HTR-8/SVneo (cell line): ENCODE measurements around the gene NNAT.
A peak's percentile ranks its signal among the peaks of the same experiment; 100 is the strongest.

ENCODE experiments used
- DNase-seq: peaks from one replicate; pipeline ENCODE4 v3.0.0; 2011; ENCODE audit warnings: low spot score, mixed read lengths; ENCODE audit not compliant: insufficient read length
- FAIRE-seq: peaks from 2 replicates; lab custom pipeline; 2011; peaks lifted over from hg19 to GRCh38; lab: Jason Lieb, UNC

NNAT gene

DNA sequence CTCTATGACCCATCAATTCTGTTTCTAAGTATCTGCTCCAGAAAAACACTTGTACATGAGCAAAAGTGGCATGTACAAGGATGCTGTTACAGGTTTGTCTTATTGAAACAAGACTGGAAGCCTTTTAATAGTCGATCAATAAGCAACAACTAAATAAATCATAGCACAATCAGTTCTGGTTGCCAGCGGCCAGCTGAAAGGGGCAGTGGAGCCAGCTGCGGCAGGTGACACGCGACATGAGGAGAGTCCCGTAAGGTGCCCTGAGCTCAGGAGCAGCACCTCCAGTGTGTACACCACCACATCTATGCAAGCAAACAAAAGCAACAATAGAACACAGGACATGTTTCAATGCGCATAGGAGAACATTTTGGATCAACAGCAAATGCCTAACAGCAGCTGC, 20.7 kb upstream of the NNAT start:
- peak; percentile 80 for FAIRE-seq
- DNase-seq = no peak

DNA sequence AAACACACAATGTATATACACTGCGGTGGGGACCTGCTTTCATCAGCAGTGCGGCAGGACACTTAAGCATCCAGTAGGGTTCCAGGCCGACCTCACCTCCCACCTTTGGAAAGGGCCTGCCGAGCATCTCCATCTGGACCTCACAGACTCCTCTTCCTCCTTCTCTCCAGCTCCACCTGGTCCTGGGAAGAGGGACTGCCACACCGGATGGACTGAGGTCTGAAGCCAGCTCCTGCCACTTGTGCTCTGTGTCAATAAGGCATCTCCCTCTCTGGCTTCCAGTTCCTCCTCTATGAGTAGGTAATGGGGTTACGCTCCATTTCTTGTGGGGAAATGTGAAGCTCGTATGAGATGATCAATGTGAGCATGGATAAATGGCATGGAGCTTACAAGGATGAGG, 19.1 kb upstream of the NNAT start:
- no peak for FAIRE-seq
- no peak for DNase-seq

DNA sequence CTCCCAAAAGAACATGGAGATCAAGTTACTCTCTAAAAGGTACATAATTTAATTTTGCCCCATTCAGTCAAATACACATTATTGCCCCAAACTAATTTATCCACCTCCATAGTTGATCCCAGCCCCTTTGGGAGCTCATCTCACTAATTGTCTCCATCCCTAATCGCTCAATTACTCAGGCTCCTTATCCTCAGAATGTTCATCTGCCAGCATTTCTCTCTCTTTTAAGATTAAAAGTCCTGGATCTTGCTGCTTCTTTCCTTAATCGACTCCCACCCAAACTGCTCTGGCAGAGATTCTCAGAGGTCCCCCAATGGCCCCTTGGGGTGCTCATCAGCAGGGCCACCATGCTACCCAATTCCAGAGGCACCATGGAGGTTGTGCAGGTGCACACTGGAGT, 18.4 kb upstream of the NNAT start:
- DNase-seq = no peak
- no peak for FAIRE-seq

DNA sequence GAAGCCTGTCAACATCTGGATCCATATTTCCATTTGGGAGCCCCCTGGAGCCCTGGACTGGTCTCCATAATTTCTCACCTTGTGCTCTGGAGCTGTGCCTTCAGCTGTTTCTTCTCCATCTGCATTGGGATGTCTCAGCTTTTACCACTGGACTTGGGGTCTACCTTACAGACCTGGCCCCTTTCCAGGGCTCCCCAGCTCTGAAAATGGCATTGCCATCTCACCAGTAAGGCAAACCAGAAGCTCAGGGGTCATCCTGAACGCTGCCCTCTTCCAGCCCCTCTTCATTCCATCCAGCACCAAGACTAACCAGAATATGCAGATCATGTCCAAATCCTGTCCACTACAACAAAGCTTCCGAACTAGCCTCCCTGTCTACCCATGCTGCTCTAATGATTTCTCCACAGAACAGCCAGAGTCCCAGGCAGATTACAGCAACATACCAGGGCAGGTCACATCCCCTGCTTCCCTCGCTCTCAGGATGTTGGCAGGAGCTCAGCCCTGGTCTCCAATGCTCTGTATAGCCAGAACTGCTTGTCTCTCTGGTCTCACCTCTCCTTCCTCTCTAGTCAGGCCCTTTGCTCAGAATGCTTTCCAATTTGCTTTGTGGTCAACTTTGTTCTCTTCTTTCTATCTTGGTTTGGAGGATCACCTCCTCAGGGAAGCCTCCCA, 17.7 kb upstream of the NNAT start:
- peak; percentile 73 for FAIRE-seq
- DNase-seq = no peak

DNA sequence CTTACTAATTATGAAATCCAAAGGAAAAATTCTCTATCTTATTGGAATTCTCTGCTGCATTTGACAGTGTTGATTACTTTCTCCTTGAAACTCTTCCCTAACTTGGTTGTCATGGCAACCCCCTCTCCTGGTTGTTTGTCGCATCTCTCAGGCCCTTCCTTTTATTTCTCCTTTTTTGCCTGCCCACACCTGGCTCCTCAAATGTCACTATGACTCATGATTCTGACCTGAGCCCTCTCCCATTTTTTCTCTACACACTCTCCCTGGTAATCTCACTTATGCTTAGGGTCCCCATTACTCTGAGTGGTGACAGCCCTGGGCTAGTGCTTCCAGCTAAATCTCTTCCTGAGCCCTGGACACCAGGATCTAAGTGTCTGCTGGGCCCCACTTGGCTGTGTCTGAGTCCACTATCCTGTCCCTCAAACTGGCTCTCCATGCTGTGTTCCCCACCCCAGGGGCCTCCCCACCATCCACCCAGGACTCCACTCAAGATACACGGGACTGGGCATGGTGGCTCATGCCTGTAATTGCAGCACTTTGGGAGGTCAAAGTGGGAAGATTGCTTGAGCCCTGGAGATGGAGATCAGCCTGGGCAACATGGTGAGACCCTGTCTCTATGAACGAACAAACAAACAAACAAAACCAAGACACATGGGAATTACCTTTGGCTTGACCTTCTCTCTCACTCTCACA, 16.5 kb upstream of the NNAT start:
- peak; percentile 66 for FAIRE-seq
- no peak for DNase-seq

DNA sequence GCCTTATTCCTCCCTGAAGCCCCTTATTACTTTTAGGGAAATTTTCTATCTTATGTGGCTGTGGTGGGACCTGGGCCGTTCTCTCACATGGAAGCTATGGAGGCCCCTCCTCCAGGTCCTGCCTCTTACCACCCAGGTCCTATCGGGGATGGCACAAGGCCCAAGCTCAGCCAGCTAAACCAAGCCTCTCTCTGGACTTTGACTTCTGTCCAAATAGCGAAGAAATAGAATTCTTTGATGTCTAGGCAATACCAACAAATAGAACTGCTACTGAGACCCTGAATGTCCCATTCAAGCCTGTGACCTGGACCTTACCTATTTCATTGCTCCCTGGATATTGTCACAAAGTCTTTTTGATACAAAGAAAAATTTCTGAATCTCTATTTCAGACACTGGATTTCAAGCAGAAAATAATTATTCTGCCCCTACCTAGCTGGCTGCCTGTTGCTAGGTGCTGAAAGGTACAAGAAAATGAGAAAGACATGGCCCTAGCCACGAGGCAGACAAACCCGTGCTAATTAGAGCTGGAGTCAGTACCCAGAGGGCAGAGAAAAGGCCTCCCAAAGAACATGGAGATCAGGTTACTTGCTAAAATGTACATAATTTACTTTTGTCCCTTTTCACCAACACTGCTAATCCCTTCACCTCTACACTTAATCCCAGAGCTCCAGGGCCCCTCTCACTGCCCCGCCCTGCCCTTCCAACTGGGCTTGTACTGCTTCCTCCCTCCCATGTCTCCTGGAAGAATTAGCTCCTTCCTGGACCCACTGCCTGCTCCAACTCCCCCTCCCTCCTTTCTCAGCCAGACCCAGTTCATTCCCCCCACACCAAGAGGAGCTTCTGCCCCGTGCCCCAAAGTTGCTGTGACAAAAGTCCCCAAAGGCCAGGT, 15.5 kb upstream of the NNAT start:
- FAIRE-seq = peak; percentile 70
- no peak for DNase-seq

DNA sequence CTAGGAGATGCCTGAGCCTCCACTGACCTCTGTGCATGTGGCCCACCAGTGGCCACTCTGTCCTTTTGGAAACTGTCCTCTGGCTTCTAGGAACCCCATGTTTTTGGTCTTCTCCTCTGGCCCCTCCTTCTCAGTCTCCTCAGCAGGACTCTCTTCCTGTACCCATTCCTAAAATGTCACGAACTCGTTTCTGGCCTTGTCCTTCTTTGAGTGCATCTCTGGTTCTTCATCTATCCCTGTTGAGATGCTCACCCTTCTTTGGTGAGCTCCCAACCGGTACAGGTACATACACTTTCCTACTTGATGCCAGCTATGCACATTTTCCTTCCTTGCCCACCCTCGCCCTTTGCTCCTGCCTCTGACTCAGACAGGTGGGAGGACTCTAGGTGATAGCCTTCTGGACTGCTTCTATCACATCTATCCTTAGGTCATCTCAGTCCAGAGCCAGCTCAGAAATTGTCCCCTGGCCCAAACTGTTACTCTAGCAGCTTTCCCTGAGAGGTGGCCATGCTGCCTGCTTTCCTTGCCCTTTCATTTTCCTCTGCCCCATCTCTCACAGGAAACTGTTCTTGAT, 14.8 kb upstream of the NNAT start:
- FAIRE-seq = peak; percentile 63
- no peak for DNase-seq

DNA sequence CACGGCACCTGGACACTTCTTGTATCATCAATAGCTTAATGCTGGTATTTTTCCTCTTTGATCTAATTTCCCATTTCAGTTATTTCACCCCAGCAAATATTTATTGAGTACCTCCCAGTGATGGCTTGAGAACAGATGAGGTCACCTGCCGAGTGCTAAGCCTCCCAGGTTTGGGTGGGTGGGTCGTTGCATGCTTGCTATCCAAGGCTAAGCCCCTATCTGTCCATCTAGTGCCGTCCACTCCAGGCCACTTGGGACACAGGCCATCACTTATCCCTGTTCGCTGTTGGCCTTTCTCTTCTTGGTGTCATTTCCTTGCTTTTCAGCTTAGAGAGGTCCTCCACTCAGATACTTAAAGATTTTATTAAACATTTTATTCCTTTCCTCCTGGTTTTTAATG, 10.8 kb upstream of the NNAT start:
- DNase-seq = no peak
- FAIRE-seq = no peak

DNA sequence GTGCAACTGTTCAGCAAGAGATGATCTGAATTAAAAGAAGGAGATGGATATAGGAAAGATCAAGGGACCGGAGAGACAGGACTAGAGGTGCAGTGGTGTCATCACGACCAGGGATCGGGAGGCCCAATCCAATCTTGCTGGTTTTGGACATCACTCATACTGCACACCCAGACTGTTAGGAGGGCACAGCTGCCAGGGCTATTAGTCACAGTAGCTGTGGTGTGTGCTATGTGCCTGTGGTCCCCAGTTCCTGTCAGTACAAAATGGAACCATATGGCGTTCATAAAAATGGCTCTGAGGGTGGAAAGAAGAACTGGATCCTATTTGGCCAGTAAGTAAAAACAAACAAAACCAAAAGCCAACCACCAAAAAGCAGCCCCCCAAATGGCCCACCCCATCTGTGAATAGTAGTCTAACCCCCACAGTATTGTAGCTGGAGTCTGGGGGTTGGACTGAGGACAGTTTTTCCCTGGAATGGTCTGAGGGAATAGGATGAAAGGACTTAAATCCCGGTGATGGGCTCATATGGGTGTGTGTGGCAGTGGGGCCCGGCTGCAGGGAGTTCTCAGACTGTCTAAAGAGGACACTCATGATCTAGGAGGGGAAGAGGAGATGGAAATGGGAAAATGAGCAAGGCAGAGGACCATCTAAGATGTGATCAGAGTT, 9.3 kb upstream of the NNAT start:
- DNase-seq = no peak
- peak; percentile 71 for FAIRE-seq

DNA sequence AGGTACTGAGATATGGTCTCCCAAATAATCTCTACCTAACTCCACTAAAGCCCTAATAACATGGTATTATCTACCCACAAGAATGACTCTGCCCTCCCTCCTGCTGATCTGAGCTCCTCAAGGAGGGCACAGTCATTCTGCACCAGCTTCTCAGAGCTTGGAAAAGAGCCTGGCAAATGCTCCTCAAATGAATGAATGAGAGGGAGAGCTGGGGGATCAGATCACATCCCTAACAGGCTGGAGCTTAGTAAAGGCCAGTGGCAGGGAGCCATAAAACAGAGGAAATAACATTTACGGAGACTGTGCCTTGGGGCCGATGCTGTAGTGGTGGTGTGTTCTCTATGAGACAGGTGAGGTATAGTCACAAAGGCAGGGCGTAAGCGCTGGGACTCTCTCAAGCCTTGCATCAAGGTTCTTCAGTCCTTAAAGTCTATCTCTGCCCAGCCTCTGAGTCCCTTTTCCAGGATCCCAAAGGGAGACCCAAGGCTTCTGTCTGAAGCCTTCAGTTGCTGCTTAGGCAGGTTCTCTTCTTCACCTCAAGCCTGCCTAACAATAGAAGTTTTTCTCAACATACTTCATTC, 7.2 kb upstream of the NNAT start:
- DNase-seq (no peak), FAIRE-seq (no peak)

DNA sequence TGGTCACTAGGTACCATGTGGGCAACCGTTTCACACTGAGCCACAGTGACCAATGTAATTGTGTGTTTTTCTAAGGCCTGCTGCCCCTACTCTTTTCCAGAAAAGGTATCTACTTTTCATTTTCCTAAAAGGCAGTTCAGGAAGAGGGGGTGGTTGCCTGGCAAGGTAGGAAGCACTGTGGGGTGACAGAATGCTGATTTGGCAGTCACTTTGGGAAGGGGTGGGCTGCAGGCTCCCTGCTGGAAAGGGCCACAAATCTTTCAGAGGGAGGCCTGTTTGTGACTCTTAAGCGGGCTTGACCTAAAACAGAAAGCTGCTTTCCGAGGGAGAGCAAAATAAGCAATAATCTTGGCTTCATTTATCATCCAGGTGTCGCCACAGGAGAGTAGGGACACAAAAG, 5.2 kb upstream of the NNAT start:
- DNase-seq = no peak
- FAIRE-seq = peak; percentile 9

DNA sequence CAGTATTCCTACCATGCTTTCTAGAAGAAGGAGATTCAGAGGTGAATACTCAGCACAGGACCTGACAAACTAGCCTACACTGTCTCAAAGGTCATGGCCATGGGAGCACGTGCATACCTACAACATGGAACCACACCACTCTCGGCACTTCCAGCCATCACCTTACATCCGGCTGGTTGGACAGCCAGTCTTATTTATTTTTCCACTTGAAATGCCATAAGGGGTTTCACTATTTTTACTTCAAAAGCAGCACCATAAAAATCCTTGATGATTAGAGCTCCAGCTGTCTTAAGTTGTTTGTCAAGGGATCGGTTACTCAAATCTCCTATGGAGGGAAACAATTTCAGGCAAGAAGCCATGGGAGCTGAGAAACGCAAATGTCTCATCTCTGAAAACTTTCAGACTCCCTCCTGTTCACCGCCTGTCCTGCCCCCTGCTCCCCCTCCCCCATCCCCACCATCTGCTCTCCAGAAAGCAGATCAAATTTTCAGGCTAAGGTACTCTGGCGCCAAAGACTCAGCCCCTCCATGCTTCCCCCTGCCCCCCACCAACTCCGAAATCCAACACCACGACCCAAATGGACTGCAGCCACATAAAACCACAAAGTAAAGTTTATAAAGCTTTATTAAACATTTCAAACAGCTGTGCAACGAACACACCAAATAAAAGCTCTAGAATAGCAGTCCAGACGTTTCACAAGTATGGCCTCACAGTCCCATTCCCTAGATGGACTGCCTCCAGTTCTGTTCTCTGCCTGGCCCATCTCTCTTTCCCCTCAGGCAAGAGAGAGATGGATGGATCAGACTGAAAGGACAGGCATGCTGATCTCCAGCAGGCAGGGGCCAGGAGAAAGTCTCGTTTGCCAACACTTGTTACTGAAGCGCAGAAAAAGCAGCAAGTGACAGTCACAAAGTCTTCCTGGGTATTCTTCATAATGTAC, 4.0 kb upstream of the NNAT start:
- DNase-seq = no peak
- FAIRE-seq = peak; percentile 66

DNA sequence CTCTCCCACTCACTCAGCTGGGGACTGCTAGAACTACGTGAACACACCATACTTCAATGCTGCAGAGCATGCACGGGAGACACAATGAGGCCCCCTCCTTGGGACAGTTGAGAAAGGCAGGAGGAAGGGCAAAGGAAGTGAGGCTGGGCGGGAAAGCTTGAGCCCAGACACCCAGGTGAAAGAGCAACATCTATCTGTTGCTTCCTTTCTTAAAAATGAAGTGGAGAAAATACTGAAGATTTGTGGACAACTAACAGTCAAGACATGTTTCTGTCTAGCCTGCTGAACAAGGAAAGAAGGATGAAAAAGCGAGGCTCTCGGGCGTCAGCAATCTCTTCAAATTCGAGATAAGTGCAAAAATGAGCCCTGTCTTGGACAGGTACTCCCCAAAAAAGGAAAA, 3.0 kb upstream of the NNAT start:
- no peak for DNase-seq
- FAIRE-seq = peak; percentile 26

DNA sequence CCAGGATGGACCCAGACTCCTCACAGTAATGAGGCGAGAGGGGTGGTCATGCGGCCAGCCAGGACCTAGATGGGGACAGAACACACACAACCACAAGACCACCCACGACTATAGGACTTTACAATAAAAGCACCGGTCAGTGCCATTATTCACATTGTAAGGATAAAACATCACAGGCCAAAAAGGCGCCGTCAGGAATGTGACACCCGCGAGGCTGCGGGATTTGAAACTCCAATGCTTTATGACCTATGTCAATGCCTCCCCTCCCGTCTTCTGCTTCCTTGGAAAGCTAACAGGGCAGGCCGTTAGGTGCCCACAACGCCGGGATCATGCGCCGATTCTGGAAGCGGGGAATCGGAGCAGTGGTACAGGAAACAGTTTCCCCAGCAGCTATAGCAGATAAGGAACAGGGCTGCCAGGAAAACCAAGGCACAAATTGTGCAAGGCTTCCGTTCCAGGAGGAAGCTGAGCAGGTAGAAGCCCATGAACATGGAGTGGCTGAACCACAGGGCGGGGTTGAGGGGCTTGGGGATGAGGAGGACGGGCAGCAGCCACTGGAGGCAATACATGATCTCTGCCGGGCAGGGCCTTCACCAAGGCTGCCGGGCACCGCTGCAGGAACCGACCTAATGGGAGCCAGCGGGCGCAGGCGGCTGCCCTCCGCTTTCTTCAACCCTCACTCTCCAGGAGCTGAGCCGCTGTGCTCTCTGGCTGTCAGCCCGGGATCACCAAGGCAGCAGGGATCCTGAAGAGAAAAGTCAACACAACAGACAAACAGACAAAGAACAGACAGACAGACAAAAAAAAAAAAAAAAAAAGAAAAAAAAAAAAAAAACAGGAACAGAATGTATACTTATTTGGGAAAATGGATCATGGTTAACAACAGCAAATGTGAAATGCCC, 2.2 kb upstream of the NNAT start:
- no peak for FAIRE-seq
- no peak for DNase-seq

DNA sequence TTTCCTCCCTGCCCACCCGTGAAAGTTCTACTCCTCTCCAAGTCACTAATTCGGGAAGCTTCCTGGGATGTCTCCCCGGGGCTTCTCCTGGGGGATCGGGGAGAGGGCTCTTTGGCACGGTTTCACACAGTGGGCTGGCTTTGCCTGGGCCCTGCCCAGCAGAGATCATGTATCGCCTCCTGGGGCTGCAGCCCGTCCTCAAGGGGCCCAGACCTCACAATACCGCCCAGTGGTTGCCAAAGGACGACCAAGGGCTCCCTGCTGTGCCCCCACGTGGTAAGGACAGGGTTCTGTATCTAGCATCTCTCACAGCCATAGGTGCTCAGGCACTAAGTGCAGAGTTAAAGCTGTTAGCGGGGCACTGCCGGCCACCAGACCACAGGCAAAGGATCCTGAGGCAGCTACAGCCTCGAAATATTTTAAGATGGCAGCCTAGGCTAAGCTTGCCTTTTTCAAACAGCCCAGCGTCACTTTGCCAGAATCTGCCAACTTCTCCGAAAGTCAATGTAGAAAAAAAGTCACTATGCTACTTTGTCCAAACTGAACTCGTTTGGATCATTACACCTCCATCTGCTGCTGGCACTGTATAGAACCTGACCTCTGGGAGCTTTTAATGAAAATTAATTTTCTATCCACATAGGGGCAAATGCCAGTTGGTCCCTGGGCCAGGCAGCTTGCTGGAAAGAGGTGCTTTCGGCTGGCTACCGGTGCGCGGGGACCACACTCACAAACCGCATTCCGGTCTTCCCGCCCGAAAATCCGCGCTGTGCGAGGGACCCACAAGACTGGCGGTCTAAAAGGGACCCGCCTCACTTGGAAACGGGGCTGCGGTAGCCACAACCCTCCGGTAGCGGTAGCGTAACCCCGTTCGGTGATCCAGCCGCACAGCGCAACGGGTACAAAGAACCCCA, 1.3 kb upstream of the NNAT start:
- DNase-seq (no peak), FAIRE-seq (no peak)

DNA sequence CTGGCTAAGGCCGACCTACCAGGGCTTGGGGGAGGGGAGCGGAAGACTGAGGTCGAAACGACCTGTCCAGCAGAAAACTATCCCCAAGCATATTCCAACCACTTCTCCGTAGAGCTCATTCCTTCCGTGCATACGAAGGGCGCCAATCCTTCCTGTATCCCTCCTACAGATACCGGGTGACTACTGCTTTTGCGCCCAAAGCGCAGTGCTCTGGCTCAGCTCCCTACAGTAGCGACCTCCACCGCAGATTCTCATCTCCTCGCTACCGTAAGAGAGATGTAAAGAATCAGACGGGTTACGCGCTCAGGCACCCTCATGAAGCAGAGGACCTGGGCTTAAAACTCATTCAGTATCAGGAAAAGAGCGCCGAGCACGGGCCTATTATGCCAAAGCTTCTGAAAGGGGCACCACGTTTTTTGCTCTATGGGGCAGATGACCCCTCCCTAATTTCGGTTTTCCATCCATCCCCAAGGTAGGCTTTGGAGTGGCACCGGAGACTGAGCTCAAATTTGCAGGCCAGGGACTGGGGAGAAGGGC, 563 bp upstream of the NNAT start:
- no peak for FAIRE-seq
- DNase-seq = no peak
